Chondrocyte (in vitro differentiated cells): ENCODE results near the gene SIRPG. TPM values are rescaled to one million over a fixed set of nuclear protein-coding genes. Genes with fewer than 3 reads are reported as not detected.
"Not testable (repeated sequence)": the region's sequence is repeated elsewhere in the genome, so short reads cannot be mapped to it uniquely, and the experiment has no call there.

Source experiments
- DNase-seq: peaks from one replicate; pipeline ENCODE4 v3.0.0; 2021; ENCODE audit warnings: mixed read lengths, low spot score
- H3K27ac Mint-ChIP-seq: one replicate; pipeline ENCODE4 v1.8.0; 2021; ENCODE audit warnings: mild to moderate bottlenecking, moderate library complexity, mixed read lengths; ENCODE audit not compliant: unreplicated experiment
- H3K27me3 Mint-ChIP-seq: 2 replicates; pipeline ENCODE4 v1.8.0; 2021; ENCODE audit warnings: low read depth, mixed read lengths
- H3K36me3 Mint-ChIP-seq: 2 replicates; pipeline ENCODE4 v1.8.0; 2021; ENCODE audit warnings: low read depth, mixed read lengths
- H3K4me1 Mint-ChIP-seq: 2 replicates; pipeline ENCODE4 v1.8.0; 2021; ENCODE audit warnings: low read depth, mild to moderate bottlenecking, mixed read lengths
- H3K4me3 Mint-ChIP-seq: one replicate; pipeline ENCODE4 v1.8.0; 2021; ENCODE audit warnings: mild to moderate bottlenecking, moderate library complexity, mixed read lengths; ENCODE audit not compliant: unreplicated experiment
- H3K9me3 Mint-ChIP-seq: 2 replicates; pipeline ENCODE4 v1.8.0; 2021; ENCODE audit warnings: low read depth, mixed read lengths
- CTCF ChIP-seq: fragments of 200-600 bp; sonication (generic); IDR thresholded peaks from 2 replicates; pipeline ENCODE4 v1.5.0; 2021; ENCODE audit warnings: antibody characterized with exemption, mild to moderate bottlenecking, moderate library complexity
- total RNA-seq: library from RNA; stranded (reverse); gene quantifications from 3 replicates; pipeline ENCODE4 v1.2.1, GENCODE V29; 2021

Gene SIRPG
- total RNA-seq, 1 donor from 2014 or later, result not detected

GRCh38 chr20:1618479-1618878 is 39.1 kb downstream of the SIRPG start:
- TF ChIP-seq CTCF, result no peak
- Mint-ChIP-seq H3K4me3 (no peak overlapping the region), H3K27me3 (peaks cover 10% of the 10 kb centered on the region), H3K9me3 (peaks cover 18% of the 10 kb centered on the region), H3K36me3 (no peaks in the 10 kb centered on the region), H3K27ac (no peak overlapping the region), H3K4me1 (no peaks in the 10 kb centered on the region)
- no peak for DNase-seq

DNA sequence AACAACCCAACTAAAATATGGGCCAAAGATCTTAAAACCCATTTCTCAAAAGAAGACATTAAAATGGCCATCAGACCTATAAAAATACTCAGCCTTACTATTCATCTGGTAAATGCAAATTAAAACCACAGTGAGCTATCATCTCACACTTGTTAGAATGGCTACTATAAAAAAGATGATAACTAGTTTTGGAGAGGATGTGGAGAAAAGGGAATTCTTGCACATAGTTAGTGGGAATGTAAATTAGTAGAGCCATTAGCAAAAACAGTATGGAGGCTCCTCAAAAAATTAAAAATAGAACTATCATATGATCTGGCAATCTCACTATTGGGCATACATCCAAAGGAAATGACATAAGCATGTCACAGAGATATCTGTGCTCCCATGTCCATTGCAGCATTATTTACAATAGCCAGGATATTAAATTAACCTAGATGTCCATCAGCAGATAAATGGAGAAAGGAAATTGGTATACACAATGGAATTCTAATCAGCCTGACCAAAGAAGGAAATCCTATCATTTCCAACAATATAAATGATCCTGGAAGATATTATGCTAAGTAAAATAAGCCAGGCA is 40.6 kb downstream of the SIRPG start:
- peaks cover 18% of the 10 kb centered on the region for H3K9me3 Mint-ChIP-seq
- DNase-seq, result no peak
- no peaks in the 10 kb centered on the region for H3K4me1 Mint-ChIP-seq
- H3K27ac Mint-ChIP-seq, result no peak overlapping the region
- TF ChIP-seq CTCF, result no peak
- H3K27me3 Mint-ChIP-seq, result peaks cover 9% of the 10 kb centered on the region
- no peaks in the 10 kb centered on the region for H3K36me3 Mint-ChIP-seq
- no peak overlapping the region for H3K4me3 Mint-ChIP-seq

DNA sequence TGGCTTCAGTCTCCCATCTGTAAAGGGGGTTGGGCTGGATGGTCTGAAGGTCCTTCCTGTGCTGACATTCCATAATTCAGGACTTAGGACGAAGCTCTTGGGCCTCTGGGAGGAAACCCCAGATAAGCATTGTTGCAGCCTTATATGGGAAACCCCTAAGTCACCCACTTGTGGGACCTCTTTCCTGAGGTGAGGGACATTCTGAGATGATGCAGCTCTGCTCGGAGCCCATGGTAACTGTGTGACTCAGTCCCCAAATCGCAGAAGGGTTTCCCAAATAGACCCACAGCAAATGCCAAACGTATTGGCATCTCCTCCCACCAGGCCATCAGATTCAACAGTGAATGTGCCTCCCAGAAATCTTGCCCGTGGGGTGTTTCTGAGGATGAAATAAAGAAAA is 47.2 kb downstream of the SIRPG start:
- H3K4me1 Mint-ChIP-seq, H3K27me3 Mint-ChIP-seq, H3K27ac Mint-ChIP-seq, DNase-seq, H3K4me3 Mint-ChIP-seq, H3K9me3 Mint-ChIP-seq, H3K36me3 Mint-ChIP-seq: not testable (repeated sequence)

- H3K4me3 Mint-ChIP-seq, H3K27ac Mint-ChIP-seq, H3K9me3 Mint-ChIP-seq, H3K27me3 Mint-ChIP-seq, H3K4me1 Mint-ChIP-seq, H3K36me3 Mint-ChIP-seq, DNase-seq: not testable (repeated sequence)
Measured at GRCh38 chr20:1608678-1609347, 48.8 kb downstream of the SIRPG start.

- H3K27me3 Mint-ChIP-seq, result no peaks in the 10 kb centered on the region
- H3K9me3 Mint-ChIP-seq, result no peaks in the 10 kb centered on the region
- H3K4me1 Mint-ChIP-seq, result no peaks in the 10 kb centered on the region
- no peak for DNase-seq
- no peak overlapping the region for H3K27ac Mint-ChIP-seq
- H3K4me3 Mint-ChIP-seq, result no peak overlapping the region
- H3K36me3 Mint-ChIP-seq, result no peaks in the 10 kb centered on the region
- no peak for TF ChIP-seq CTCF
Measured at GRCh38 chr20:1600736-1601135, 56.8 kb downstream of the SIRPG start.

DNA sequence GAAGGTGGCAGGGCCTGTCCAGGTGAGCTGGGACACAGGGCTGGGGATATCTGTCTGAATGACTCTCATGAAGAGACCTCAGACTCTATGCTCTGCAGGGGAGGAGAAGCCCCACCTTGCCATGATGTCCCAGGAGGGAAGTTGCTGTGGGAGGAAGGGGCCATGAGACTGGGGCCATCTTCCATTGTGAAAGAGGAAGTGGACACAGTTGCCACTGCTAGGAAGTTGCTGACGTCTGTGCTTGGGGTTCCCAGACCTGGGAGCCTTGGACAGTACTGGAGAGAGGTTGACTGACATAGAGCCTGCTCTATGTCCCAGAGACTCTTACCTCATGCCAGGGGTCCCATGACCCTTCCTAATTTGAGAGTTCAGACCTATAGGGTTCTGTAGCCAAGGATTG is 62.2 kb downstream of the SIRPG start:
- Mint-ChIP-seq H3K4me3 (no peak overlapping the region), H3K27me3 (no peaks in the 10 kb centered on the region), H3K4me1 (no peaks in the 10 kb centered on the region), H3K36me3 (no peaks in the 10 kb centered on the region), H3K9me3 (no peaks in the 10 kb centered on the region), H3K27ac (no peak overlapping the region)
- DNase-seq, result no peak
- no peak for TF ChIP-seq CTCF
